H1 (cell line): Measurements from ENCODE around the gene ACTL10. TPM values are rescaled to one million over a fixed set of nuclear protein-coding genes. Genes with fewer than 3 reads are reported as not detected.

Source experiments
- CTCF ChIA-PET: fragments of 300-600 bp; sonication (Branson Sonifier 250); formaldehyde crosslinking; loops from one replicate; lab custom pipeline; 2021; ENCODE audit not compliant: partially characterized antibody; lab: Charles Lee
- POLR2A ChIA-PET: fragments of 300-600 bp; sonication (Branson Sonifier 250); formaldehyde crosslinking; loops from one replicate; lab custom pipeline; 2021; ENCODE audit warnings: inconsistent platforms; ENCODE audit not compliant: partially characterized antibody; lab: Charles Lee
- DNase-seq, 2 experiments: peaks; one replicate each; pipeline versions ENCODE4 v3.0.0 to v3.0.0-alpha.2; 2010 to 2022; ENCODE audit warnings: low spot score in 2 of 2, low read depth in 1 of 2, mixed read lengths in 1 of 2
- FAIRE-seq: peaks from 2 replicates; lab custom pipeline; 2011; peaks lifted over from hg19 to GRCh38; lab: Jason Lieb, UNC
- H2AFZ ChIP-seq: 2 replicates; pipeline ENCODE4 v1.8.1; 2012; ENCODE audit warnings: low read length, inconsistent platforms
- H2AK5ac ChIP-seq: 2 replicates; pipeline ENCODE4 v1.6.1; 2013; ENCODE audit warnings: low read depth, low read length
- H2BK120ac ChIP-seq: replicated peaks from 2 replicates; pipeline ENCODE3; 2013; ENCODE audit warnings: low read depth, low read length, inconsistent platforms
- H2BK12ac ChIP-seq: 2 replicates; pipeline ENCODE4 v1.6.1; 2013; ENCODE audit warnings: low read depth, low read length
- H2BK15ac ChIP-seq: 2 replicates; pipeline ENCODE4 v1.6.1; 2013; ENCODE audit warnings: low read length
- H2BK20ac ChIP-seq: 2 replicates; pipeline ENCODE4 v1.6.1; 2013; ENCODE audit warnings: low read length
- H2BK5ac ChIP-seq: 2 replicates; pipeline ENCODE4 v1.6.1; 2013; ENCODE audit warnings: low read depth, low read length
- H3K14ac ChIP-seq: 2 replicates; pipeline ENCODE4 v1.6.1; 2013; ENCODE audit warnings: inconsistent platforms; ENCODE audit not compliant: insufficient read length
- H3K18ac ChIP-seq: 2 replicates; pipeline ENCODE4 v1.6.1; 2013; ENCODE audit warnings: low read length; ENCODE audit errors: extremely low read depth
- H3K23ac ChIP-seq: 2 replicates; pipeline ENCODE4 v1.6.1; 2013; ENCODE audit warnings: inconsistent platforms; ENCODE audit not compliant: insufficient read length
- H3K23me2 ChIP-seq: 2 replicates; pipeline ENCODE4 v1.6.1; 2013; ENCODE audit warnings: low read depth, low read length
- H3K27ac ChIP-seq: 2 replicates; pipeline ENCODE4 v1.6.1; 2011; ENCODE audit warnings: low read depth, low read length, inconsistent platforms
- H3K27me3 ChIP-seq, 4 experiments: replicated peaks in 1 of 4; 1 replicate in 1 of 4; 2 replicates in 3 of 4; pipeline versions ENCODE4 v1.6.1 to v1.8.1; 2011 to 2013; ENCODE audit warnings: low read length in 3 of 4, mild to moderate bottlenecking in 3 of 4, inconsistent platforms in 2 of 4, mixed read lengths in 2 of 4, moderate library complexity in 1 of 4; ENCODE audit not compliant: control insufficient read depth in 3 of 4, insufficient read depth in 3 of 4; ENCODE audit errors: extremely low read depth in 1 of 4
- H3K36me3 ChIP-seq, 4 experiments: 2 replicates each; pipeline versions ENCODE4 v1.6.1 to v1.8.1; 2011 to 2013; ENCODE audit warnings: mild to moderate bottlenecking in 4 of 4, low read length in 3 of 4, moderate library complexity in 2 of 4, control low read depth in 1 of 4, inconsistent platforms in 1 of 4; ENCODE audit not compliant: insufficient read depth in 4 of 4, control insufficient read depth in 2 of 4
- H3K4ac ChIP-seq: replicated peaks from 2 replicates; pipeline ENCODE3; 2013; ENCODE audit warnings: low read length, low read depth, mixed read lengths, inconsistent platforms; ENCODE audit not compliant: insufficient read length
- H3K4me1 ChIP-seq, 4 experiments: replicated peaks in 1 of 4; 1 replicate in 1 of 4; 2 replicates in 3 of 4; pipeline versions ENCODE4 v1.6.1 to v1.8.1; 2011 to 2013; ENCODE audit warnings: low read length in 3 of 4, inconsistent platforms in 2 of 4, mixed read lengths in 1 of 4; ENCODE audit not compliant: insufficient read depth in 4 of 4, control insufficient read depth in 3 of 4
- H3K4me2 ChIP-seq, 2 experiments: 2 replicates each; pipeline versions ENCODE4 v1.6.1 to v1.8.1; 2011 to 2013; ENCODE audit warnings: low read depth in 2 of 2, low read length in 2 of 2, control low read depth in 1 of 2, inconsistent platforms in 1 of 2, mild to moderate bottlenecking in 1 of 2; ENCODE audit not compliant: insufficient read depth in 1 of 2
- H3K4me3 ChIP-seq, 4 experiments: fragments of 200-600, 300-600 bp in 1 of 4; sonication (generic), shearing (Covaris generic), sonication (Bioruptor Twin) in 1 of 4; 2 replicates each; pipeline versions ENCODE4 v1.5.1 to v1.8.1; 2011 to 2016; ENCODE audit warnings: low read length in 4 of 4, low read depth in 3 of 4, control low read depth in 2 of 4, inconsistent platforms in 2 of 4, mild to moderate bottlenecking in 2 of 4, mixed read lengths in 1 of 4, moderate library complexity in 1 of 4; ENCODE audit not compliant: insufficient read depth in 2 of 4; ENCODE audit errors: extremely low read depth in 1 of 4
- H3K56ac ChIP-seq: replicated peaks from 2 replicates; pipeline ENCODE3; 2013; ENCODE audit warnings: low read depth, mild to moderate bottlenecking, mixed read lengths, low read length, inconsistent platforms; ENCODE audit not compliant: insufficient read length
- H3K79me1 ChIP-seq: 2 replicates; pipeline ENCODE4 v1.6.1; 2013; ENCODE audit warnings: low read depth, low read length, control low read depth
- H3K79me2 ChIP-seq, 2 experiments: 2 replicates each; pipeline versions ENCODE4 v1.6.1 to v1.8.1; 2012 to 2013; ENCODE audit warnings: low read length in 2 of 2, mild to moderate bottlenecking in 2 of 2, inconsistent platforms in 1 of 2; ENCODE audit not compliant: insufficient read depth in 2 of 2, control insufficient read depth in 1 of 2
- H3K9ac ChIP-seq, 4 experiments: replicated peaks in 1 of 4; 1 replicate in 1 of 4; 2 replicates in 3 of 4; pipeline versions ENCODE4 v1.6.1 to v1.8.1; 2011 to 2013; ENCODE audit warnings: low read depth in 3 of 4, low read length in 3 of 4, control low read depth in 2 of 4, mild to moderate bottlenecking in 2 of 4, moderate library complexity in 2 of 4, inconsistent platforms in 1 of 4; ENCODE audit errors: extremely low read depth in 1 of 4
- H3K9me3 ChIP-seq, 2 experiments: 2 replicates each; pipeline versions ENCODE4 v1.6.1 to v1.8.1; 2012 to 2013; ENCODE audit warnings: mild to moderate bottlenecking in 2 of 2, moderate library complexity in 2 of 2, control low read depth in 1 of 2, inconsistent platforms in 1 of 2, low read depth in 1 of 2, low read length in 1 of 2, mixed read lengths in 1 of 2; ENCODE audit not compliant: insufficient read depth in 2 of 2
- H4K20me1 ChIP-seq, 2 experiments: replicated peaks in 1 of 2; 2 replicates each; pipeline versions ENCODE3 to v1.8.1; 2011 to 2013; ENCODE audit warnings: inconsistent platforms in 2 of 2, low read length in 2 of 2, mild to moderate bottlenecking in 1 of 2; ENCODE audit not compliant: insufficient read depth in 2 of 2, control insufficient read depth in 1 of 2
- H4K5ac ChIP-seq: 2 replicates; pipeline ENCODE4 v1.6.1; 2013; ENCODE audit warnings: low read length, low read depth, mixed read lengths, inconsistent platforms; ENCODE audit not compliant: insufficient read length
- H4K8ac ChIP-seq: 2 replicates; pipeline ENCODE4 v1.8.0; 2013; ENCODE audit warnings: mild to moderate bottlenecking, moderate library complexity, low read length, inconsistent platforms; ENCODE audit not compliant: insufficient read depth; ENCODE audit errors: extremely low read depth
- H4K91ac ChIP-seq: replicated peaks from 2 replicates; pipeline ENCODE3; 2013; ENCODE audit warnings: low read length, mixed read lengths, inconsistent platforms; ENCODE audit not compliant: insufficient read length
- BACH1 ChIP-seq: IDR thresholded peaks from 2 replicates; pipeline ENCODE4 v1.6.1; 2012; ENCODE audit warnings: low read length, improper control_type of control experiment
- E2F6 ChIP-seq: IDR thresholded peaks from 2 replicates; pipeline ENCODE4 v1.6.1; 2012; ENCODE audit warnings: inconsistent platforms
- EGR1 ChIP-seq: IDR thresholded peaks from 2 replicates; pipeline ENCODE4 v1.6.1; 2011; ENCODE audit warnings: low read depth, low read length, borderline replicate concordance
- EP300 ChIP-seq, 2 experiments: IDR thresholded peaks; 1 replicate in 1 of 2; 2 replicates in 1 of 2; pipeline ENCODE4 v1.6.1; 2011 to 2012; ENCODE audit warnings: low read depth in 2 of 2, low read length in 2 of 2, mild to moderate bottlenecking in 2 of 2, borderline replicate concordance in 1 of 2, inconsistent platforms in 1 of 2, moderate library complexity in 1 of 2
- JUN ChIP-seq: IDR thresholded peaks from 2 replicates; pipeline ENCODE4 v1.6.1; 2011; ENCODE audit warnings: low read depth, mild to moderate bottlenecking, improper control_type of control experiment, low read length
- JUND ChIP-seq: IDR thresholded peaks from 2 replicates; pipeline ENCODE4 v1.6.1; 2011; ENCODE audit warnings: mild to moderate bottlenecking, improper control_type of control experiment, low read length
- NRF1 ChIP-seq: IDR thresholded peaks from 2 replicates; pipeline ENCODE4 v1.6.1; 2011; ENCODE audit warnings: mild to moderate bottlenecking, low read depth, low read length, improper control_type of control experiment
- RNF2 ChIP-seq: fragments of 200-900, 300-1000 bp; sonication (generic); IDR thresholded peaks from 2 replicates; pipeline ENCODE4 v1.7.1; 2016; ENCODE audit warnings: borderline replicate concordance, low read depth, mild to moderate bottlenecking, antibody characterized with exemption, low read length; ENCODE audit not compliant: poor library complexity, severe bottlenecking; ENCODE audit errors: missing control alignments
- SAP30 ChIP-seq: fragments of 300-600 bp; sonication (generic); IDR thresholded peaks from 2 replicates; pipeline ENCODE4 v1.7.1; 2012; ENCODE audit warnings: low read length, moderate library complexity, mild to moderate bottlenecking, inconsistent platforms; ENCODE audit not compliant: insufficient read depth, insufficient replicate concordance
- SRF ChIP-seq: IDR thresholded peaks from 2 replicates; pipeline ENCODE4 v1.6.1; 2011; ENCODE audit warnings: mild to moderate bottlenecking, low read depth, low read length, moderate library complexity
- SUZ12 ChIP-seq: fragments of 200-600 bp; sonication (generic); IDR thresholded peaks from 2 replicates; pipeline ENCODE4 v1.6.1; 2012; ENCODE audit warnings: mild to moderate bottlenecking, inconsistent platforms, low read length, moderate library complexity, mixed read lengths
- TEAD4 ChIP-seq: IDR thresholded peaks from 2 replicates; pipeline ENCODE4 v1.6.1; 2012; ENCODE audit warnings: low read depth, low read length, inconsistent platforms, mixed read lengths
- WGBS, 2 experiments: shearing (Covaris generic) in 1 of 2; methylation state at CpG; one replicate each; pipeline versions ENCODE4 v1.1.6 to v1.1.7; 2013 to 2015; ENCODE audit warnings: low lambda C conversion rate in 2 of 2, mixed read lengths in 2 of 2, inconsistent platforms in 1 of 2, low coverage in 1 of 2, missing lambda C conversion rate in 1 of 2; ENCODE audit not compliant: insufficient replicate concordance in 2 of 2, insufficient coverage in 1 of 2, insufficient read length in 1 of 2; ENCODE audit errors: extremely low coverage in 1 of 2, missing lambda C conversion rate in 1 of 2; 5-methylcytosine and 5-hydroxymethylcytosine counted together
- polyA plus RNA-seq, 7 experiments: library from polyadenylated mRNA; depleted of rRNA in 3 of 7; stranded (reverse) in 5 of 7; unstranded in 2 of 7; fragments of >200 nt in 5 of 7; fragments of 200-250 nt in 2 of 7; gene quantifications; 1 replicate in 5 of 7; 2 replicates in 1 of 7; 4 replicates in 1 of 7; pipeline versions ENCODE4 v1.2.1 to v1.2.3, GENCODE V29; 2011 to 2013; ENCODE audit warnings: missing spikeins in 2 of 7, mixed read lengths in 2 of 7
- total RNA-seq: library from RNA; stranded (reverse); fragmentation: NEBNext Ultra II Directional; extraction: Animal tissue kit (Norgen Biotek cat#: 25700); gene quantifications from 2 replicates; pipeline ENCODE4 v1.2.1, GENCODE V29; 2021

ACTL10 gene
- total and polyA plus RNA-seq, 2 of the 8 experiments (the other 6 are each of a cell fraction or from before 2014, with no cell fraction given) = 0.26 TPM; not detected in 1

- Histone ChIP-seq H2AFZ (no peak overlapping the region), H4K5ac (no peak overlapping the region), H3K14ac (no peak overlapping the region), H2BK20ac (no peak overlapping the region), H3K23ac (no peak overlapping the region), H3K27me3 (no peaks in the 10 kb centered on the region)
- no peak for FAIRE-seq
- TF ChIP-seq NRF1 = no peak
- no peak for TF ChIP-seq E2F6
- no peak for TF ChIP-seq JUN
- TF ChIP-seq EP300 (IDR thresholded peaks at IDR 0.05; ENCODE audit: borderline replicate concordance in 1 of 2, low read depth in 2 of 2, low read length in 2 of 2) = no peak
- TF ChIP-seq TEAD4 = no peak
- no peak for TF ChIP-seq SUZ12
- TF ChIP-seq EGR1 = no peak
- TF ChIP-seq JUND = no peak
- no peak for TF ChIP-seq SAP30
- no peak for TF ChIP-seq SRF
- no peak for TF ChIP-seq RNF2
- no peak for TF ChIP-seq BACH1
- TF ChIP-seq, all 59 proteins: peak for 0
- Histone ChIP-seq H3K56ac (no peak overlapping the region), H3K4me3 (no peak overlapping the region), H4K8ac (no peak overlapping the region), H3K9me3 (no peaks in the 10 kb centered on the region), H3K79me2 (no peaks in the 10 kb centered on the region), H2BK12ac (no peak overlapping the region), H2BK15ac (no peak overlapping the region), H3K27ac (no peak overlapping the region), H2AK5ac (no peak overlapping the region), H3K4me1 (no peaks in the 10 kb centered on the region; a peak in 1 of 7 replicates), H4K91ac (no peak overlapping the region), H3K79me1 (no peaks in the 10 kb centered on the region), H3K18ac (no peak overlapping the region), H3K4me2 (no peak overlapping the region), H3K36me3 (no peaks in the 10 kb centered on the region; a peak in 1 of 8 replicates), H2BK120ac (no peak overlapping the region), H3K4ac (no peak overlapping the region), H2BK5ac (no peak overlapping the region; the same call in 1 of the 2 replicates), H4K20me1 (no peaks in the 10 kb centered on the region), H3K9ac (no peak overlapping the region), H3K23me2 (peaks cover 6% of the 10 kb centered on the region)
- 89% methylated on average over 2 of the region's 2 CpGs; no CpG with 5 or more reads in 1 of the 2 experiments for WGBS, 2 experiments
- ChIA-PET CTCF (no interaction called here), POLR2A (no interaction called here)
- DNase-seq = no peak
Measured at GRCh38 chr20:33716498-33716897, 49.8 kb downstream of the ACTL10 start.
